Thoracic aorta (tissue), 2 donors: ENCODE data around the gene REPIN1. TPM values are rescaled to one million over a fixed set of nuclear protein-coding genes. Genes with fewer than 3 reads are reported as not detected.

ENCODE experiments used
- ATAC-seq: fragments of 150-250 bp; one replicate; pipeline ENCODE4 v1.8.0; 2017; ENCODE audit warnings: low read depth; ENCODE audit not compliant: insufficient number of reproducible peaks, low FRiP score
- DNase-seq: peaks from one replicate; pipeline ENCODE4 v3.0.0-alpha.2; 2020; ENCODE audit warnings: low spot score
- H3K27ac ChIP-seq, 2 donors: fragments of 200-600 bp; sonication (generic); 1 replicate in 1 of 2; 2 replicates in 1 of 2; pipeline ENCODE4 v1.5.1; 2016; ENCODE audit warnings: mild to moderate bottlenecking in 2 of 2, moderate library complexity in 2 of 2
- H3K27me3 ChIP-seq: fragments of 200-600 bp; sonication (generic); replicated peaks from 2 replicates; pipeline ENCODE4 v1.6.0; 2016; ENCODE audit warnings: mild to moderate bottlenecking; ENCODE audit not compliant: insufficient read depth
- H3K36me3 ChIP-seq: fragments of 200-600 bp; sonication (generic); one replicate; pipeline ENCODE4 v1.5.1; 2016
- H3K4me1 ChIP-seq, 2 donors: fragments of 200-600 bp; sonication (generic); 1 replicate in 1 of 2; 2 replicates in 1 of 2; pipeline versions ENCODE4 v1.5.1 to v1.6.0; 2016; ENCODE audit warnings: low read depth in 2 of 2, mild to moderate bottlenecking in 1 of 2; ENCODE audit not compliant: control insufficient read depth in 1 of 2
- H3K4me3 ChIP-seq: fragments of 200-600 bp; sonication (generic); 2 replicates; pipeline ENCODE4 v1.5.1; 2016; ENCODE audit warnings: mild to moderate bottlenecking
- H3K9me3 ChIP-seq: fragments of 200-600 bp; sonication (generic); 2 replicates; pipeline ENCODE4 v1.5.1; 2016
- CTCF ChIP-seq: fragments of 200-600 bp; sonication (generic); IDR thresholded peaks from one replicate; pipeline ENCODE4 v1.5.1; 2019; ENCODE audit warnings: antibody characterized with exemption
- total RNA-seq, 2 donors: library from RNA; depleted of rRNA; stranded (reverse); fragments of >200 nt; gene quantifications; one replicate each; pipeline versions ENCODE4 v1.1.0 to v1.2.3, GENCODE V29; 2016

Gene REPIN1
- total RNA-seq, 2 donors from 2014 or later, result 80.0 to 82.3 TPM

GRCh38 chr7:150370612-150371071, 2.0 kb downstream of the REPIN1 start:
- Histone ChIP-seq H3K4me3 (no peak overlapping the region), H3K9me3 (no peaks in the 10 kb centered on the region), H3K4me1 (peaks cover 8 to 36% of the 10 kb centered on the region in 2 donors), H3K27ac (no peak overlapping the region), H3K36me3 (peaks cover 30% of the 10 kb centered on the region), H3K27me3 (no peaks in the 10 kb centered on the region)
- DNase-seq (no peak), ATAC-seq (no peak)
- TF ChIP-seq CTCF, result no peak

GRCh38 chr7:150371131-150371995, 2.7 kb downstream of the REPIN1 start:
- Histone ChIP-seq H3K36me3 (peaks cover 30% of the 10 kb centered on the region), H3K4me3 (no peak overlapping the region), H3K27ac (no peak overlapping the region), H3K4me1 (peaks cover 8 to 36% of the 10 kb centered on the region in 2 donors), H3K9me3 (no peaks in the 10 kb centered on the region), H3K27me3 (no peaks in the 10 kb centered on the region)
- DNase-seq (no peak), ATAC-seq (no peak)
- TF ChIP-seq CTCF, result no peak

GRCh38 chr7:150371996-150372270, 3.3 kb downstream of the REPIN1 start:
- DNase-seq (no peak), ATAC-seq (no peak)
- Histone ChIP-seq H3K36me3 (peaks cover 30% of the 10 kb centered on the region), H3K27ac (no peak overlapping the region), H3K4me3 (no peak overlapping the region), H3K9me3 (no peaks in the 10 kb centered on the region), H3K27me3 (no peaks in the 10 kb centered on the region), H3K4me1 (peaks cover 8 to 36% of the 10 kb centered on the region in 2 donors)
- TF ChIP-seq CTCF, result no peak

- Histone ChIP-seq H3K27ac (no peak overlapping the region), H3K27me3 (no peaks in the 10 kb centered on the region), H3K4me1 (peaks cover 8 to 36% of the 10 kb centered on the region in 2 donors), H3K9me3 (no peaks in the 10 kb centered on the region), H3K4me3 (no peak overlapping the region), H3K36me3 (peaks cover 30% of the 10 kb centered on the region)
- DNase-seq (no peak), ATAC-seq (no peak)
- TF ChIP-seq CTCF, result no peak
Observed at GRCh38 chr7:150372271-150373048, 3.8 kb downstream of the REPIN1 start.

- Histone ChIP-seq H3K4me3 (no peak overlapping the region), H3K27me3 (no peaks in the 10 kb centered on the region), H3K36me3 (peaks cover 30% of the 10 kb centered on the region), H3K9me3 (no peaks in the 10 kb centered on the region), H3K4me1 (peaks cover 11 to 32% of the 10 kb centered on the region in 2 donors), H3K27ac (no peak overlapping the region)
- DNase-seq (no peak), ATAC-seq (no peak)
- TF ChIP-seq CTCF, result no peak
Observed at GRCh38 chr7:150373049-150373801, 4.6 kb downstream of the REPIN1 start.
